ENCODE measurements around the gene MAPK8IP2. TPM values are rescaled to one million over a fixed set of nuclear protein-coding genes. Genes with fewer than 3 reads are reported as not detected.
A peak's percentile ranks its signal among the peaks of the same experiment; 100 is the strongest.

MAPK8IP2 gene
- total and polyA plus RNA-seq, 2 of the 13 experiments (the other 11 are each of a cell fraction or from before 2014, with no cell fraction given) = 1.3 to 2.6 TPM

GRCh38 chr22:50628543-50629134 is 28.0 kb downstream of the MAPK8IP2 start (continued):
- TF ChIP-seq ZNF687 (CRISPR knock-in tag; IDR thresholded peaks at IDR 0.05) (0 out of 2 replicates have a peak, but pooled peaks have one; percentile 7), IKZF5 (CRISPR knock-in tag; IDR thresholded peaks at IDR 0.05) (no peak), GPBP1L1 (CRISPR knock-in tag; IDR thresholded peaks at IDR 0.05) (no peak), ZNF121 (CRISPR knock-in tag; IDR thresholded peaks at IDR 0.05) (no peak), ZNF496 (CRISPR knock-in tag; IDR thresholded peaks at IDR 0.05; ENCODE audit: insufficient replicate concordance) (no peak), PHF21A (CRISPR knock-in tag; IDR thresholded peaks at IDR 0.05) (0 out of 2 replicates have a peak, but pooled peaks have one; percentile 0), NR2C2 (CRISPR knock-in tag; IDR thresholded peaks at IDR 0.05; ENCODE audit: borderline replicate concordance) (no peak), ZNF317 (CRISPR knock-in tag; IDR thresholded peaks at IDR 0.05) (no peak), CEBPZ (IDR thresholded peaks at IDR 0.05; ENCODE audit: low read length) (no peak), JUNB (CRISPR knock-in tag; IDR thresholded peaks at IDR 0.05; ENCODE audit: borderline replicate concordance) (peak; percentile 68; the same call in 1 of the 2 replicates), ZNF230 (CRISPR knock-in tag; IDR thresholded peaks at IDR 0.05) (no peak), ZNF704 (CRISPR knock-in tag; IDR thresholded peaks at IDR 0.05; ENCODE audit: borderline replicate concordance) (no peak), TCF7L2 (IDR thresholded peaks at IDR 0.05; ENCODE audit: low read depth, low read length) (no peak), YEATS4 (CRISPR knock-in tag; IDR thresholded peaks at IDR 0.05; ENCODE audit: borderline replicate concordance) (no peak)
